NCI-H1092 treated with DMSO at 0.1 percent for 48 hours (cell line): ENCODE measurements around the gene CD47.
A peak's percentile ranks its signal among the peaks of the same experiment; 100 is the strongest.

ENCODE experiments used
- DNase-seq: peaks from one replicate; lab custom pipeline; 2025; lab: John Stamatoyannopoulos, UW

The CD47 gene

GRCh38 chr3:108117241-108117775 lies 26.5 kb upstream of the CD47 start:
- no peak for DNase-seq

GRCh38 chr3:108114423-108115065 lies 23.7 kb upstream of the CD47 start:
- no peak for DNase-seq

GRCh38 chr3:108113975-108114374 lies 23.1 kb upstream of the CD47 start:
- DNase-seq, result no peak

GRCh38 chr3:108110934-108111333 lies 20.1 kb upstream of the CD47 start:
- DNase-seq, result no peak

GRCh38 chr3:108108416-108108815 lies 17.6 kb upstream of the CD47 start:
- DNase-seq, result no peak

GRCh38 chr3:108106449-108106848 lies 15.6 kb upstream of the CD47 start:
- DNase-seq, result no peak

- no peak for DNase-seq
Observed at GRCh38 chr3:108106031-108106430, 15.2 kb upstream of the CD47 start.

- peak; percentile 78 for DNase-seq
Observed at GRCh38 chr3:108103886-108104797, 13.3 kb upstream of the CD47 start.

GRCh38 chr3:108103040-108103751 lies 12.4 kb upstream of the CD47 start:
- no peak for DNase-seq

GRCh38 chr3:108102420-108103039 lies 11.7 kb upstream of the CD47 start:
- no peak for DNase-seq

GRCh38 chr3:108100906-108101660 lies 10.3 kb upstream of the CD47 start:
- peak; percentile 3 for DNase-seq

GRCh38 chr3:108099679-108100428 lies 9.0 kb upstream of the CD47 start:
- no peak for DNase-seq

- no peak for DNase-seq
Observed at GRCh38 chr3:108099244-108099643, 8.4 kb upstream of the CD47 start.

GRCh38 chr3:108098003-108098370 lies 7.2 kb upstream of the CD47 start:
- no peak for DNase-seq

GRCh38 chr3:108097322-108098002 lies 6.6 kb upstream of the CD47 start:
- no peak for DNase-seq

- no peak for DNase-seq
Observed at GRCh38 chr3:108096532-108097321, 5.9 kb upstream of the CD47 start.

- DNase-seq, result no peak
Observed at GRCh38 chr3:108093616-108094015, 2.8 kb upstream of the CD47 start.

GRCh38 chr3:108093021-108093420 lies 2.2 kb upstream of the CD47 start:
- DNase-seq, result no peak

- DNase-seq, result no peak
Observed at GRCh38 chr3:108092501-108092900, 1.7 kb upstream of the CD47 start.
